B cell (primary cell): ENCODE data around the gene TEX54.

Experiments
- EZH2 ChIP-seq: IDR thresholded peaks from 2 replicates; pipeline ENCODE4 v1.6.1; 2012; ENCODE audit warnings: borderline replicate concordance, low read depth, mild to moderate bottlenecking, moderate library complexity, low read length; ENCODE audit not compliant: insufficient read depth, poor library complexity, severe bottlenecking
- TF ChIP-seq, protein P1 (sequence below): fragments of 200-600 bp; IDR thresholded peaks from one replicate; pipeline ENCODE4 v1.8.0; 2022; ENCODE audit warnings: antibody characterized with exemption, mild to moderate bottlenecking

DNA sequence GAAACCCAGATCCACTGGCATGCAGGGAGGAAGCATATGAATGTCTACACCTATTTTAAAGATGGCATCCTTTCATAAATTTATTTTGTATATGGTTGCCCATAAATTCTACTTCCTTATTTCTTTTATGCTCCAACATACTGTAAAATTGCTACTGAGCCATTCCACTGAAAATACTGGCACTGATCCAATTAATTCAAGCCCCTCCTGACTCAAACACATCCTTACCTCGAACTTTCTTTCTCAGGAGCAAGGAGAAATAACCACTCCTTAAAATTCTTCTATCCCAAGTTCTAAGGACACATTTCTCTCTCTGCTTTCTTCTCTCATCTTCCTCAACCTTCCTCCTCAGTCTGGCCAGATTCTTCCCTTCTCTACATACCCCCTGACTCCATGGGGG is 21.9 kb downstream of the TEX54 start:
- TF ChIP-seq, protein P1, sequence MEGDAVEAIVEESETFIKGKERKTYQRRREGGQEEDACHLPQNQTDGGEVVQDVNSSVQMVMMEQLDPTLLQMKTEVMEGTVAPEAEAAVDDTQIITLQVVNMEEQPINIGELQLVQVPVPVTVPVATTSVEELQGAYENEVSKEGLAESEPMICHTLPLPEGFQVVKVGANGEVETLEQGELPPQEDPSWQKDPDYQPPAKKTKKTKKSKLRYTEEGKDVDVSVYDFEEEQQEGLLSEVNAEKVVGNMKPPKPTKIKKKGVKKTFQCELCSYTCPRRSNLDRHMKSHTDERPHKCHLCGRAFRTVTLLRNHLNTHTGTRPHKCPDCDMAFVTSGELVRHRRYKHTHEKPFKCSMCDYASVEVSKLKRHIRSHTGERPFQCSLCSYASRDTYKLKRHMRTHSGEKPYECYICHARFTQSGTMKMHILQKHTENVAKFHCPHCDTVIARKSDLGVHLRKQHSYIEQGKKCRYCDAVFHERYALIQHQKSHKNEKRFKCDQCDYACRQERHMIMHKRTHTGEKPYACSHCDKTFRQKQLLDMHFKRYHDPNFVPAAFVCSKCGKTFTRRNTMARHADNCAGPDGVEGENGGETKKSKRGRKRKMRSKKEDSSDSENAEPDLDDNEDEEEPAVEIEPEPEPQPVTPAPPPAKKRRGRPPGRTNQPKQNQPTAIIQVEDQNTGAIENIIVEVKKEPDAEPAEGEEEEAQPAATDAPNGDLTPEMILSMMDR: no peak
- TF ChIP-seq EZH2: no peak
